Fibroblast of mammary gland (primary cell): ENCODE results near the gene ERBB2.

Experiments
- DNase-seq: peaks from one replicate; pipeline ENCODE4 v3.0.0-alpha.2; 2010; ENCODE audit warnings: low read depth
- H3K4me3 ChIP-seq: 2 replicates; pipeline ENCODE4 v1.5.1; 2011; ENCODE audit warnings: low read depth, mild to moderate bottlenecking, low read length, moderate library complexity; ENCODE audit not compliant: control insufficient read depth
- TF ChIP-seq, protein P1 (sequence below): conservative IDR thresholded peaks from 2 replicates; pipeline ENCODE4 v1.5.1; 2011; ENCODE audit warnings: low read depth, low read length, inconsistent platforms; ENCODE audit not compliant: control insufficient read depth, insufficient read depth

ERBB2 gene

DNA sequence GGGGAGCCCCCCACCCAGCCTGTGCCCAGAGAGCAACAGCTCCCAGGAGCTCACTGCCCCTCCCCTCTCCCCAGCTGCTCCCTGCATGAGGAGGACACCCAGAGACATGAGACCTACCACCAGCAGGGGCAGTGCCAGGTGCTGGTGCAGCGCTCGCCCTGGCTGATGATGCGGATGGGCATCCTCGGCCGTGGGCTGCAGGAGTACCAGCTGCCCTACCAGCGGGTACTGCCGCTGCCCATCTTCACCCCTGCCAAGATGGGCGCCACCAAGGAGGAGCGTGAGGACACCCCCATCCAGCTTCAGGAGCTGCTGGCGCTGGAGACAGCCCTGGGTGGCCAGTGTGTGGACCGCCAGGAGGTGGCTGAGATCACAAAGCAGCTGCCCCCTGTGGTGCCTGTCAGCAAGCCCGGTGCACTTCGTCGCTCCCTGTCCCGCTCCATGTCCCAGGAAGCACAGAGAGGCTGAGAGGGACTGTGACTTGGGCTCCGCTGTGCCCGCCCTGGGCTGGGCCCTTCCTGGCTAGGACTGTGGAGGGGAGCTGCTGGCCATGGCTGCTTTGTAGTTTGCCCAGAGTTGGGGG, 34.1 kb upstream of the ERBB2 start:
- DNase-seq = no peak
- TF ChIP-seq, protein P1, sequence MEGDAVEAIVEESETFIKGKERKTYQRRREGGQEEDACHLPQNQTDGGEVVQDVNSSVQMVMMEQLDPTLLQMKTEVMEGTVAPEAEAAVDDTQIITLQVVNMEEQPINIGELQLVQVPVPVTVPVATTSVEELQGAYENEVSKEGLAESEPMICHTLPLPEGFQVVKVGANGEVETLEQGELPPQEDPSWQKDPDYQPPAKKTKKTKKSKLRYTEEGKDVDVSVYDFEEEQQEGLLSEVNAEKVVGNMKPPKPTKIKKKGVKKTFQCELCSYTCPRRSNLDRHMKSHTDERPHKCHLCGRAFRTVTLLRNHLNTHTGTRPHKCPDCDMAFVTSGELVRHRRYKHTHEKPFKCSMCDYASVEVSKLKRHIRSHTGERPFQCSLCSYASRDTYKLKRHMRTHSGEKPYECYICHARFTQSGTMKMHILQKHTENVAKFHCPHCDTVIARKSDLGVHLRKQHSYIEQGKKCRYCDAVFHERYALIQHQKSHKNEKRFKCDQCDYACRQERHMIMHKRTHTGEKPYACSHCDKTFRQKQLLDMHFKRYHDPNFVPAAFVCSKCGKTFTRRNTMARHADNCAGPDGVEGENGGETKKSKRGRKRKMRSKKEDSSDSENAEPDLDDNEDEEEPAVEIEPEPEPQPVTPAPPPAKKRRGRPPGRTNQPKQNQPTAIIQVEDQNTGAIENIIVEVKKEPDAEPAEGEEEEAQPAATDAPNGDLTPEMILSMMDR = no peak
- no peak overlapping the region for H3K4me3 ChIP-seq

DNA sequence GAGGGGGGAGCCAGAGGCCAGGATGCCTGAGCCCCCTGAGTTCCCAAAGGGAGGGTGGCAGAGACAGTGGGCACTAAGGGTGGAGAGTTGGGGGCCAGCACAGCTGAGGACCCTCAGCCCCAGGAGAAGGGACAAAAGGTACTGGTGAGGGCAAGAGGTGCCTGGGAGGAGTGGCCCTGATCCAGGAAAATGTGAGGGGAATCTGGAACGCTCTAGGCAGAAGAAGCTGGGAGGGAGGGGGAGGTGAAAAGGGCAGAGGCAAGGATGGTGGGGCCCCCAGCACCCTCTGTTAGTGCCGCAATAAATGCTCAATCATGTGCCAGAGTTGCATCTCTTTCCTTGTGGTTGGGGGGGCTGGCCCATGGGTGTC, 33.6 kb upstream of the ERBB2 start:
- DNase-seq = no peak
- H3K4me3 ChIP-seq = no peak overlapping the region
- TF ChIP-seq, protein P1 = no peak

DNA sequence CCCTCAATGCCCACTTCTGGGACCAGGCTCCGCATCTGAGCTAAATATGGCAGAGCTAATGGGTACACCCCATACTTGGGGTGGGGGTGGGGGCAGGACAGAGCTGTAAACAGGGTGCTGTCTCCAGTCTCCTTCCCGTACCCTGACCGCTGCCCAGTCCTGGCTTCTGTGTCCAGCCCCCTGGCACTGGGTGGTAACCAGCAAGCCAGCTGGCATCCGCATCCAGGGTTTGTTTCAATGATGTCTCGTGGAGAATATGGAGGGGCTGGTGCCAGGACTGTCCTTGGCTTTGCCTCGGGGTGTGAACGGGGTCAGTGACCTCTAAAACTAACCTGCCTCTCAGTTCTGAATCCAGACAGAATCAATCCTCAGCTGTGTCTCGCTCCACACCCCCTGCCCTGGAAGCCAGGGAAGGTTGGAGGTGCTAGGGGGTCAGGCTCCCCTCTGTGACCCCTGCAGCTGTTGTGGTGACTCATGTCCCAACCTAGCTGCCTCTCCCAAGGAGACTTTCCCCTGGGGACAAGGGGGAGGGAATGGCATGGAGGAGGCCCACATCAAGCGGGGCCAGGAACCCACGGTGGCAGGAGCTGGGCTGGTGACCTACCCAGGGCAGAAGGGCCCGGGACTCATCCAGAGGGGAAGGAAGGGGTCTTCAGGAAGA, 33.1 kb upstream of the ERBB2 start:
- TF ChIP-seq, protein P1 = no peak
- DNase-seq = no peak
- H3K4me3 ChIP-seq = no peak overlapping the region

DNA sequence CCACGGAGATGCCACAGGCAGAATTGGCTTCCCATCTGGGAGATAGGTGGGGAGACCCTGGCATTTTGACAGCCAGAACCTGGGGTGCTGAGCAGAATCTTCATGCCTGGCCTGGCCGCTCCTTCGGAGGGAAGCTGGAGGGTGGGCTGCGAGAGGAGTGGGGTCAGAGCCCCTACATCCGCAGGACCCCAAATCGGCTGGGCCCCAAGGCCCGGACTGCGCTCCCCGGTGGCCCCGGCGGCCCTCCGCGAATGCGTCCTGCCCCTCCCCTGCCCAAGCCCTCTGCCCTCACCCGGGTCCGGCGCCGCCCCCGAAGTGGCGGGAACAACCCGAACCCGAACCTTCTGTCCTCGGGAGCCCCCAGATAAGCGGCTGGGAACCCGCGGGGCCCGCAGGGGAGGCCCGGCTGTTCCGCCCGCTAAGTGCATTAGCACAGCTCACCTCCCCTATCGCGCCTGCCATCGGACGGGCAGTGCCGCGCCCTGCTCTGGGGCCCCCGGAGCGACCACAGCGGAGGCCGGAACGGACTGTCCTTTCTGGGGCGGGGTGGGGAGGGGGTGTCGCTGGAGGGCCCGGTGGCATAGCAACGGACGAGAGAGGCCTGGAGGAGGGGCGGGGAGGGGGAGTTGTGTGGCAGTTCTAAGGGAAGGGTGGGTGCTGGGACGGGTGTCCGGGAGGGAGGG, 32.5 kb upstream of the ERBB2 start:
- TF ChIP-seq, protein P1 = no peak
- H3K4me3 ChIP-seq = no peak overlapping the region

DNA sequence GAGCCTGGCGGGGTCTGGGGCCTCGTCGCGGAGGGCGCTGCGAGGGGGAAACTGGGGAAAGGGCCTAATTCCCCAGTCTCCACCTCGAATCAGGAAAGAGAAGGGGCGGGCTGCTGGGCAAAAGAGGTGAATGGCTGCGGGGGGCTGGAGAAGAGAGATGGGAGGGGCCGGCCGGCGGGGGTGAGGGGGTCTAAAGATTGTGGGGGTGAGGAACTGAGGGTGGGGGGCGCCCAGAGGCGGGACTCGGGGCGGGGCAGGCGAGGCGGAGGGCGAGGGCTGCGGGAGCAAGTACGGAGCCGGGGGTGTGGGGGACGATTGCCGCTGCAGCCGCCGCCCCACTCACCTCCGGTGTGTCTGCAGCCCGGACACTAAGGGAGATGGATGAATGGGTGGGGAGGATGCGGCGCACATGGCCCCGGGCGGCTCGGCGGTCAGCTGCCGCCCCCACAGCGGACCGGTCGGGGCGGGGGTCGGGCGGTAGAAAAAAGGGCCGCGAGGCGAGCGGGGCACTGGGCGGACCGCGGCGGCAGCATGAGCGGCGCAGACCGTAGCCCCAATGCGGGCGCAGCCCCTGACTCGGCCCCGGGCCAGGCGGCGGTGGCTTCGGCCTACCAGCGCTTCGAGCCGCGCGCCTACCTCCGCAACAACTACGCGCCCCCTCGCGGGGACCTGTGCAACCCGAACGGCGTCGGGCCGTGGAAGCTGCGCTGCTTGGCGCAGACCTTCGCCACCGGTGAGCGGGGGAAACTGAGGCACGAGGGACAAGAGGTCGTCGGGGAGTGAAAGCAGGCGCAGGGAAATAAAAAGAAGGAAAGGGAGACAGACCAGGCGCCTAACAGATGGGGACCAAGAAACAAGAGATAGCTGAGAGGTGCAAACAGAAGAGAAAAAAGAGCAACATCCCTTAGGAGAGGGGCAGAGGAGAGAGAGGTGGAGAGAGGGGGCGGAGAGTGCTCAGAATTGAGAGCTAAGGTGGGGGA, 31.6 kb upstream of the ERBB2 start, which contains the start of gene PNMT:
PNMT (plus strand) TSS at position 509 of the 980 bp plus-strand sequence; CDS start at position 532, 23 bp downstream.
- peak; percentile 42 for DNase-seq
- H3K4me3 ChIP-seq = no peak within 1 kb of the TSS

More for the DNA sequence above, 32.5 kb upstream of the ERBB2 start:
- DNase-seq = no peak

More for the DNA sequence above, 31.6 kb upstream of the ERBB2 start, which contains the start of gene PNMT:
- TF ChIP-seq, protein P1 = peak; percentile 38
